SK-N-SH treated with all-trans-retinoic acid at 6 μM for 48 hours (cell line): ENCODE measurements around the gene PIR.

Experiments
- ISL1 ChIP-seq: fragments of 250-450 bp; sonication (Bioruptor Pico); IDR thresholded peaks from 2 replicates; pipeline ENCODE4 v2.1.2; 2022; ENCODE audit warnings: mild to moderate bottlenecking, moderate library complexity
- ZNF565 ChIP-seq: fragments of 450-650 bp; formaldehyde crosslinking; conservative IDR thresholded peaks from 2 replicates; pipeline ENCODE4 v1.5.0; 2020; ENCODE audit warnings: low read depth, mild to moderate bottlenecking, moderate library complexity
- ZNF8 ChIP-seq: fragments of 450-650 bp; formaldehyde crosslinking; IDR thresholded peaks from 2 replicates; pipeline ENCODE4 v1.5.0; 2020; ENCODE audit warnings: mild to moderate bottlenecking, moderate library complexity

DNA sequence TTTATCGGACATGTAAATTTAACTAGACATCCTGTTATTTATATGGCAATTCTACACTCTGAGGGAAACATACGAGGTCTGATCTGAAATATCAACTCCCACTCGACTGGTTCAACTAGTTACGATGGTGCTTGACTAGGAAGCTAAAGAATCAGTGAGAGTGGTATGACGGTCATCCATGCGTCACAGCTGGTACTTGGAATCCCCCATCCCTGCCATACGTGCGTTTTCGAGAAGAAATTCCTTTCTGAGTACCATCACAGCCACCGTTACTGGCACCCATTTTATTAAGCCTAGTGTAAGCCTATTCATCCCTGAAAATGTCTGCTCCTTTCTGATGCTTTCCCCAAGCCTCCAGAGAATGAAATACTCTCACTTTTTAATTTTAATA, 157.1 kb downstream of the PIR start:
- TF ChIP-seq ISL1 (CRISPR knock-in tag) (no peak), ZNF565 (no peak), ZNF8 (no peak)
